Activated CD4-positive, alpha-beta T cell treated with anti-CD3 and anti-CD28 coated beads for 24 hours (primary cell): ENCODE results near the gene RAB27B.

ENCODE experiments used
- DNase-seq, 2 donors: peaks; one replicate each; pipeline ENCODE4 v3.0.0-alpha.2; 2020; ENCODE audit warnings: low read depth in 2 of 2

RAB27B gene

DNA sequence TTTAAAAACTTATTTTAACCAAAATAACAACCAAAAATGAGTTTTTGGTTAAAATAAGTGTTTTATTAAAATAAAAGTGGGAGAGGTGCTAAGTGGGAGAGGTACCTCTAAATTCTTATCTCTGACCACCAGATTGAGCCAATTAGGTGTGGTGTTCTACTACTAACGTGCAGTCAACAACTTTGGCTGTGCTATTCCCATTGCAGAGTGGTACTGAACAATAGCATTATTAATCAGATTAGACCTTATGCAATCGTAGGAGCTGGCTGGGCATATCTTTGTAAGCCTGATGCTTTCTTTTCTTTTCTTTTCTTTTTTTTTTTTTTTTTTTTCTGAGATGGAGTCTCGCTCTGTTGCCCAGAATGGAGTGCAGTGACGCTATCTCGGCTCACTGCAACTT is 38.9 kb downstream of the RAB27B start:
- DNase-seq = no peak

DNA sequence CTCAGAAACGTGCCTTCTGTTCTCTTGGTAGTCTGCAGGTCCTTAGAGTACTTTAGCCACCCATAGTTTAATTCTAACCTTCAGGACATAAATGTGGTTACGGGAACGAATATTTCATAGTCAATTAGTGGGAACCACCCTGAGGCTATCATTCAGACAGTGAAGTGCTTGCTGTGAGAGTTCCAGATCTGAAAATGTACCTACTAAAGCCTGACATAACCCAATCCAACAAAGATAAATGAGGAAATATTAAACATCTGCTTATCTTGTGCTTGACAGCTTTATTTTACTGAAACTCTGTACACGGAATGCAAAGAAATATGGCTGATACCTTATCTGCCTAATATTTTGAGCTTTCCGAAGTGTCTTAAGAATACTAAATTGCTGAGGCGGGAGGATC is 43.0 kb downstream of the RAB27B start:
- DNase-seq = no peak

- no peak for DNase-seq
Measured at GRCh38 chr18:54872681-54873080, 44.4 kb downstream of the RAB27B start.

- no peak for DNase-seq
Measured at GRCh38 chr18:54873884-54874255, 45.6 kb downstream of the RAB27B start.

DNA sequence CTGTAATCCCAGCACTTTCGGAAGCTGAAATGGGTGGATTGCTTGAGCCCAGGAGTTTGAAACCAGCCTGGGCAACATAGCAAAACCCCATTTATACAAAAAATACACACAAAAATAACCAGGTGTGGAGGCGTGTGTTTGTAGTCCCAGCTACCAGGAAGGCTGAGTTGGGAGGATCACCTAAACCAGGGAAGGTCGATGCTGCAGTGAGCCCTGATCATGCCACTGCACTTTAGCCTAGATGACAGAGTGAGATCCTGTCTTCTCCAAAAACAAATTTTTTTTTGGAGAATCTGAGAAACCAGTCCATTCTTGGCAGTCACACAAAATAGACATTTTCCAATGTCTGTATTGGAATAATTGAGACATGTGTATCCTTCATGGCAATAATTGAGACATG is 46.8 kb downstream of the RAB27B start:
- DNase-seq = no peak

DNA sequence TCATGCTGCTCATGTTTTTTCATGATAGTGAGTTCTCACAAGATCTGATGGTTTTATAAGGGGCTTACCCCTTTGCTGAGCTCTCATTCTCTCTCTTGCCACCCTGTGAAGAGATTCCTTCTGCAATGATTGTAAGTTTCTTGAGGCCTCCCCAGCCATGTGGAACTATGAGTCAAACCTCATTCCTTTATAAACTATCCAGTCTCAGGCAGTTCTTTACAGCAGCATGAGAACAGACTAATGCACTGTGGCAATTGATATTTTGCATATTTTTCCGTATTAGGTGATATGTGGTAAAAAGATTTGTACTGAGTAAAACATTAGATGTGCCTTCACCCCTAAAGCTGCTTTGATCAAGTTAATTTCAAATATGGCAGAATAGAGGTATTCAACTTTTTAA is 48.8 kb downstream of the RAB27B start:
- DNase-seq = no peak

DNA sequence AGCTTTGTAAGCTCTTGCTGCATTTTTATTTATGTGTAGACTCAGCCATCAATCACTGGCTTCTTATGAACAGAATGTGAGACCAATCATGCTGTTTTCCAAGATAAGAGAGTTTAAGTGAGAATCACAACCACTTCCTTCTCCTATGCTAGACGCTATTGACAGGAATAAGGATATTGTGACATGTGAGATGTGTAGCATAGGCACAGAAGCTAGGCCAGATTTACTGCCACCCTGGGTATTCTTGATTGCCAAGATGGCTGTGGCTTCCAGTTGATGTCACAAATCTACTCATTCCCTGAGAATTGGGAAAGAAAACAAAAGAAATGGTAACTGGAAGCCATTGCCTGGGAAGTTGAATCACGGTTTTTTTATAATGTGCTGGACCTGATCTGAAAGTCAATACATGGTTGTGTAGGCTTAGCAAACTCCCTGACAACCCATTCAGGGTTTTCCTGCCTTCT is 49.9 kb downstream of the RAB27B start:
- DNase-seq = no peak

DNA sequence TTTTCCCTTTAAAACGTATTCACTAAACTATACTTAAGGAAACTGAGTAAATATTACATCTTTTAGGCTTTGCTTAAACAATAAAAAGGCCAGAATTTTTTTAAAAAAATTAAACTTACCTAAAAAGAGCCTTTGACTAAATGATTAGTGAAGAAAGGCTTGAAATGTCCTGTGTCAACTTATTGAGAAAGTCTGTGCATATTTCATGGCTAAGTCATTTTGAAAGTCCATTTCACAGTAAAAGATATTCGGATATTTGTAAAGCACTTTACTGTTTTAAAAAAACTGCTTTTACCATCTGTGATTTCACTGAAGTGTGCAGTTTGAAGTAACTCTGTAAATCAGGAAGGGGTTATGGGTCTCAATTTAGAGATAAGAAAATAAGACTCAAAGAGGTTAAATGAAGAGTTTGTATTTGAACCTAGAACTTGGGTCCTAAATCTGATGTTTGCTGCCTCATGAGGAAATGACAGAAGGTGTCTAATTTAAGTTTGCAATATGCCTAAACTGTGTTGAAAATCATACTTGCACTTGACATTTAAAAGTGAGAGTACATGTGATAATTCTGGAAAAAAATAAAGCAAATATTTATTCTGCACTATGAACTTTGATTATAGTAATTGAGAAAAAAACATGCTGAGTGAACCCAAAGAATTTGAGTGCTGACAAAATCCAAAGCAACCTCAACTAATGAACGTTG is 50.5 kb downstream of the RAB27B start:
- DNase-seq = no peak

DNA sequence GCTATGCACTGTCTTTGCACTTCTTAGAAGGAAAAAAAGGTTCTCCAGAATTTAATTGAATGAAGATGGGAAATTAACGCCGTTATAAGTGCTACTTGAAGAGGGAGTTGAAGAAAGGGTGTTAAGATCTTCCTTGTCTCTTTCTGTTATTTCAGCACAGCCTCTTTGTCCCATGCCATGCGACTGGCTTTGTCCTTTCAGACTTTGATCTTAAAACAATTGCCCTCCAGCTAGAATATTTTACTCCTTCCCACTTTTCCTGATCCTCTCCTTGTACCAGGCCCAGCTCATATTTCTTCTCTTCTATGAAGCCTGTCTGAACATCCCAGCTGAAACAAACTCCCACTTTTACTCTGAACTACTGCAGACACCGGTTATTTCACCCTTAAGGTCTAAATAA is 51.4 kb downstream of the RAB27B start:
- DNase-seq = no peak

GRCh38 chr18:54880395-54881105 is 52.3 kb downstream of the RAB27B start:
- no peak for DNase-seq

DNA sequence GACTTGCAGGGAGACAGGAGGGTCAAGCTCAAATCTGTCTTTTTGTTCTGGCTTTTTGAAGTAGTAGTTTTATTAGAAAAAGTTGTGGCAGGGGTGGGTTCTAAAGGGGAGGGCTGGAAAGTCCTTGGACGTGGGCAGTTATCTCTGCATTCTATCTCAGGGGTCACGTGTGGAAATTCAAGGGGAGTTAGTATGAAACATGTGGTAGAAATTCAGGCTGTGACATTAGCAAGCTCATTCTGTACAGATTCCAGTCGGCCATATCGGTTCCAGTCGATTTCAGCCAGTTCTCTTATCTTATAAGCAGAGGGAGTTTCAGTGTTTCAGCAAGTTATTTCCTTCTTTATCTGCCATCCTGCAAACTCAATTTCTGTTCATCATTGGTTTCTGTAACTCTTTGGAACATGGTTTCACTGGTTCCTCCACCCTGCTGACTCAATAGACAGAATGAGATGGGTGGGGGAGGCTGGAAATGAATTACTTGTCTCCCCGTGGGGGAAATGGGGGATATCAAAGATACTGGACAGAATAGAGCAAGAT is 53.0 kb downstream of the RAB27B start:
- DNase-seq = no peak

DNA sequence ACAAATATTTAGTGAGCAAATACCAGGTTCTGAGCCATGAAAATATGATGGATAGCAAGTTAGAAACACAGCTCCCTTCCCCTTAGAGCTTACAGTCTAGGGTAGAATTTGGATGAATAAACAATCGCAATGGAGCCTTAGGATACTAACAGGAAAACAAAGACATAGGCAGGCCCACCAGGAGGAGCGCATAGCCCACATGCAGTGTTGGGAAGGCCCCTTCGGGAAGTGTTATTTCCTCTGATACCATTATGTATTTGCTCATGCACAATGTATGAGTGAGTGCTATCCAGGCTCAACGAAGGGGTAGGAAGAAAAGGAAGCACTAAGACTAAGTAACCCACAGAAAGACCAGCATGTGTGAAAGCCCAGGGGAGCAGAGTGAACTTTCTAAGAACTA is 54.0 kb downstream of the RAB27B start:
- no peak for DNase-seq

DNA sequence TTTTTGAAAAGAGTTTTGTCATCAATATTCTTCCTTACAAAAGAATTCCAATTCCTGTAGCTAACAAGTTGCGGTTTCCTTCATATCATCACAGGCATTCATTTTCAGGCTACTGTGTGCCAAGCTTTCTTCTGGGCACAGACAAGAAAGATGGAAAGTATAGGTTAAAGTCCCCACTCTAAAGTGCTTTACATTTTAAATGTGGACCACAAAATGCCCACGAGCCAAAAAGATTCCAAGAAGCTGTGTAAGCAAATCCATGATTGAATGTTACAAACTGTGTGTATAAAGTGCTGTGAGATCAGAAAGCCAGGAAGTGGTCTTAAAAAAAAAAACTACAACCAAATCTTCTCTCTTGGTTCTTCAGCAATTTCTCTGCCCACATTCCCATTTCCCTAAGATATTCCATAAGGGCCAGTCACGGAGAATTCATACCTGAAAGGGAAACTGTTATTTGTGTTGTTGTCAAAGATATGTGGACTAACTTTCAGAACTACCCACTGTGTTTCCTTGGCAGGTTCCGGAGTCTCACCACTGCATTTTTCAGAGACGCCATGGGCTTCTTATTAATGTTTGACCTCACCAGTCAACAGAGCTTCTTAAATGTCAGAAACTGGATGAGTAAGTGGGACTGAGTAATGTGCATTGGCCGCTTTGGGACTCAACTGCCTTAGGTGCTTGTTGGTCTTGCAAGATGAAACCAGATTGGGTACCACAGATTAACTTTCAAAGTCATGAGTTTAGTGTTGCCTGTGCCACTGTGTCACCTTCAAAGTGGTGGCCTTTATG is 55.7 kb downstream of the RAB27B start:
- DNase-seq = no peak

- DNase-seq = no peak
Measured at GRCh38 chr18:54888378-54888777, 60.1 kb downstream of the RAB27B start.

- DNase-seq = no peak
Measured at GRCh38 chr18:54888933-54889332, 60.7 kb downstream of the RAB27B start.

GRCh38 chr18:54899500-54899899 is 71.2 kb downstream of the RAB27B start:
- no peak for DNase-seq

DNA sequence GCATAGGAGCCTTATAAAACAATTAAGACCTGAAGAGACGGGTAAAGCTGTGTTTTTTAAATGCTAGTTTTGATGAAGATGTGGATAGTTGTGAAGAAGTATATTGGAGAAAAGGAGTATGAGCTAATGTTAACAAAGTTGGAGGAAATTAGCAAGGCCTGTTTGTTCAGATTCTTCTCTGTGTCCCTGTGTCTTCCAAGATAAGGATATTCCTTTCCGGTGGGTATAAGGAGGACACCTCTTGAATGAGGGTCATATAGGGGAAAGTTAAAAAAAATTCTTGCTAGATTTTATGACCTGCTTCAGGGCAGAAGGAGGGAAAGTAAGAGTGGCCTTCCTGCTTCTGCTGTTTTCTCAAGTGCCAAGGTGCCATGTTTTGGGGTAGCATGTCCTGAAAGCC is 72.0 kb downstream of the RAB27B start:
- DNase-seq = no peak

- no peak for DNase-seq
Measured at GRCh38 chr18:54904581-54904980, 76.3 kb downstream of the RAB27B start.

DNA sequence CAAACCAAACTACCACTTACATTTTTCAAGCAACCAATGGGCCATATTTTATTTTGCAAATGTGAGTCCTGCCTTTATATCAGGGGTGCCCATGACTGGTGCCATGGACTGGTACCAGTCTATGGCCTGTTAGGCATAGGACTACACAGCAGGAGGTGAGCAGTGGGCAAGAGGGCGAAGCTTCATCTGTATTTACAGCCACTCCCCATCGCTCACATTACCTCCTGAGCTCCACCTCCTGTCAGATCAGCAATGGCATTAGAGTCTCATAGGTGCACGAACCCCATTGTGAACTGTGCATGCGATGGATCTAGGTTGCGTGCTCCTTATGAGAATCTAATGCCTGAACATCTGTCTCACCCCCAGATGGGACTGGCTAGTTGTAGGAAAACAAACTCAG is 77.4 kb downstream of the RAB27B start:
- DNase-seq = no peak

DNA sequence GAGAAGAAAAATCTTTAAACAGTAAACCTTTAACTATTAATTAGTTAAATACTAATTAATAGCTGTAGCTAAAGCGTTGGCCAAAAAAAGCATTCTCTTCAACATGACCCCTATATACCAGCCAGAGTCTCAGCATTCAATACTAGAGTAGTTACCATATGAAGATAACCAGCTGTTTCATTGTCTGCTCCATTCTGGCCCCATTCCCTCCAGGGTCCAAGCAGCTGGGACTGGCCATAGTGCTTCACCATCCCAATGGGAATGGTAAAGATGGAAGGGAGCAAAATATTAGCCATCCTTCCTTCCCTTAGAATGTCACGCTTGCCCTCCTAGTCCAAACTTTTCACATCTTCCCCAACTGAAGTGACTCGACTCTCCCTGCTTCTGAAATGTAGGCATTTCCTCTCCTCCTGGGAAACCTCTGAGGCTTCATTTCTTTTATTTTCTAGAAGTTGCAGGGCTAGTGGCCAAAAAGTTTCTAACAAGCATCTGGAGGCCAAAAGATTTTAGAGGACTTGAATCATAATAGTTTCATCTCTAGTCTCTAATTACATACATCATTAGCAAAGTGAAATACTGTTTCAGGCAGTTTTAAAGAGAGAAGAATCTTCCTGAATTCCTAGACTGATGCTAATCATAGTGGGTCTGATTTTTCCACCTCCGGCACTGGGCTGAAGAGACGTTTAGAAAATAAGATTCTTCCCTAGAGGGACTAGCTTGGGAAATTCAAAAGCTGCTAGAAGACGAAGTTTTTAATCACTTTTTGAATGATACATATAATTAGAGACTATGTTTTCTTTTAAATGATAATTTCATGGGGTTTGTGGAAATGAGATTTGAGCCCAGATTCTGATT is 78.3 kb downstream of the RAB27B start:
- DNase-seq = no peak

- no peak for DNase-seq
Measured at GRCh38 chr18:54909538-54909937, 81.3 kb downstream of the RAB27B start.
